Skeletal muscle satellite cell (primary cell): ENCODE measurements around the gene L3MBTL4.

ENCODE experiments used
- H3K27me3 ChIP-seq: 2 replicates; pipeline ENCODE4 v1.7.0; 2013; ENCODE audit warnings: low read length; ENCODE audit not compliant: control insufficient read depth, insufficient read depth
- H3K36me3 ChIP-seq: 2 replicates; pipeline ENCODE4 v1.7.0; 2013; ENCODE audit warnings: mild to moderate bottlenecking, control low read depth, low read length; ENCODE audit not compliant: insufficient read depth
- H3K4me1 ChIP-seq: 2 replicates; pipeline ENCODE4 v1.7.0; 2013; ENCODE audit warnings: low read length; ENCODE audit not compliant: control insufficient read depth, insufficient read depth
- H3K4me2 ChIP-seq: 2 replicates; pipeline ENCODE4 v1.7.0; 2013; ENCODE audit warnings: mild to moderate bottlenecking, low read length
- H3K4me3 ChIP-seq: 2 replicates; pipeline ENCODE4 v1.7.0; 2013; ENCODE audit warnings: low read length
- H3K9ac ChIP-seq: 2 replicates; pipeline ENCODE4 v1.7.0; 2013; ENCODE audit warnings: mild to moderate bottlenecking, low read depth, low read length, moderate library complexity
- H3K9me3 ChIP-seq: replicated peaks from 2 replicates; pipeline ENCODE4 v1.7.0; 2013; ENCODE audit warnings: mild to moderate bottlenecking, control low read depth, low read length

L3MBTL4 gene

DNA sequence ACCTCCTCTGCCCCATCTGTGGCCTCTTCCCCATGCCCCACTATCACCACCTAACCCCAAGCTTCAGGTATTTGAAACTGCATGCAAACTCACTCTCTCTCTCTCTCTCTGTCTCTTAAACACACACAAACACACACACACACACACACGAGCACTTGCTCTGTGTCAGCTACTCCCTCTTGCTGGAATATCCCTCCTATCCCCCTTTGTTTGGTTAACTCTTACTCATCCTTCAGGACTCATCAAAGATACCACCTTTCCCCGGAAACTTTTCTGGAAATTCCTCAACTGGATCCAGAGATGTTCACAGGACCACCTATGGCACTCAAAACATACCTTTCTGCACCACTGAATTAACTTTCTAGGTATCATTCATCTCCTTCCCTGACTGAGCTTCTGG, 296.6 kb downstream of the L3MBTL4 start:
- Histone ChIP-seq H3K4me2 (no peak overlapping the region), H3K4me3 (no peak overlapping the region), H3K27me3 (no peaks in the 10 kb centered on the region), H3K36me3 (no peaks in the 10 kb centered on the region), H3K4me1 (no peaks in the 10 kb centered on the region), H3K9me3 (no peaks in the 10 kb centered on the region), H3K9ac (no peak overlapping the region)

DNA sequence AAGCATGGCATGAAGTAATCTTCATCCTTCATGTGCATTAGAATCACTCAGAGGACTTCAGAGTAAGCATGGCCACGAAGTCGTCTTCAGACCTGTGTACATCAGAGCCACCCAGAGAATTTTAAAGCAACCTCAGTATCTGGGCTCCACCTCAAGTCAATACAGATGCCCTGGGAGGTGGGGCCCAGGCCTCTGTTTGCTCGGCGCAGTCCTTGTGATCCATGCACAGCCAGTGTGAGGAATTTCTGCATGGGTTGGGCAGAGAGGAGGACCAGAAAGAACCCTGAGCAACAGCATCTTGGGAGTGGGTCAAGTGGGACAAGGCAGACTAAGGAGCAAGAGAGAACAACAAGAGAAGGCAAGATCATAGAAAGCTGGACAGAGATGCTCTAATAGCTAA, 299.0 kb downstream of the L3MBTL4 start:
- Histone ChIP-seq H3K27me3 (no peaks in the 10 kb centered on the region), H3K4me1 (no peaks in the 10 kb centered on the region), H3K9me3 (no peaks in the 10 kb centered on the region), H3K9ac (no peak overlapping the region), H3K4me3 (no peak overlapping the region), H3K4me2 (no peak overlapping the region), H3K36me3 (no peaks in the 10 kb centered on the region)

DNA sequence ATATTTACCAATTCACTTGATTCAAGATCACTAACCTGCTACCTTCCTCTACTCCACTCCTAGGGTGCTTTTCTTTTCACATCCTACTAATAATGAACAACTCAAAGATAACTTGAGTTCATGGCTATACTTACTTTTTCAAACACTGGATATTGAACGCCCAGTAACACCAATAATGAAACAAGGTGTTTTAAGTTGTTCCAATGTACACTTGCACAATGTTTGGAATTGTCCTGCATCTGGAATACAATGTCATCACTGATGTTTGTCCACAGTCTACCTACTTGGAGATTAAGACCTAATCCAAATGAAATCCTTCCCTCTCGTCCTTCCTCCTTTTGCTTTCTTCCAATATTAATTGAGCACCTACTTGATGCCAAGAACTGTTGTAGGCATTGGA, 301.1 kb downstream of the L3MBTL4 start:
- Histone ChIP-seq H3K9ac (no peak overlapping the region), H3K4me2 (no peak overlapping the region), H3K4me3 (no peak overlapping the region), H3K36me3 (no peaks in the 10 kb centered on the region), H3K4me1 (no peaks in the 10 kb centered on the region), H3K27me3 (no peaks in the 10 kb centered on the region), H3K9me3 (no peaks in the 10 kb centered on the region)

DNA sequence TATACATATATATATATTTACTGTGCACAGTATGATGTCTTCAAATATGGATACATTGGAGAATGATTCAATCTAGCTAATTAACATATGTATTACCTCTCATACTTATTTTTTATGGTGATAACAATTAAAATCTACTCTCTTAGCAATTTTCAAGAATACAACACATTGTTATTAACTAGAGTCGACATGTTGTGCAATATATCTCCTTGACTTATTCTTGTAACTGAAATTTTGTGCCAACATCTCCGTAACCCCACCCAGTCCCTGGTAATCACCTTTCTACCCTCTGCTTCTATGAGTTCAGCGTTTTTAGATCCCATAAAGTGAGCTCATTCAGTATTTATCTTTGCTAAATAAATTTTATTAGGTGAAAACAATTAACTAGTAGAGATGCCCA, 303.0 kb downstream of the L3MBTL4 start:
- Histone ChIP-seq H3K4me3 (no peak overlapping the region), H3K9me3 (no peaks in the 10 kb centered on the region), H3K9ac (no peak overlapping the region), H3K36me3 (no peaks in the 10 kb centered on the region), H3K4me1 (no peaks in the 10 kb centered on the region), H3K4me2 (no peak overlapping the region), H3K27me3 (peaks cover 5% of the 10 kb centered on the region)

DNA sequence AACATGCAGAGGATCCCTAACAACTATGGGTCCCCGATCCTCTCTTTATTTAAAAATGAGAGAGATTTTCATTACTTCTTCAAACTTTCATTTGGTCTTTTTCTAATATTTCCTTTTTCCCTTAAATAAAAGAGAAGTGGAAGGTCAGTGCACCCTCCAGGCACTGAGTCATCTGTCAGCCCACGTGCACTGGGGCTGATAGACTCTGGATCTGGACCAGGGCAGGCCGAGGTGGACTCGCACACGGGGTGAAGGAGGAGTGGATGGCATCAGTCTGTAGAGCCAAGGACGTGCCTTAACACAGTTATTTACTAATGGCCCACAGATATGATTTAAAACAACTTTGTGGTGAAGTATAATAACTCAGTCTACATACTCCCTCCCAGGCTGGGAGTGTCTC, 305.0 kb downstream of the L3MBTL4 start:
- Histone ChIP-seq H3K9me3 (no peaks in the 10 kb centered on the region), H3K36me3 (no peaks in the 10 kb centered on the region), H3K4me3 (no peak overlapping the region), H3K4me1 (no peaks in the 10 kb centered on the region), H3K27me3 (peaks cover 5% of the 10 kb centered on the region), H3K9ac (no peak overlapping the region), H3K4me2 (no peak overlapping the region)

DNA sequence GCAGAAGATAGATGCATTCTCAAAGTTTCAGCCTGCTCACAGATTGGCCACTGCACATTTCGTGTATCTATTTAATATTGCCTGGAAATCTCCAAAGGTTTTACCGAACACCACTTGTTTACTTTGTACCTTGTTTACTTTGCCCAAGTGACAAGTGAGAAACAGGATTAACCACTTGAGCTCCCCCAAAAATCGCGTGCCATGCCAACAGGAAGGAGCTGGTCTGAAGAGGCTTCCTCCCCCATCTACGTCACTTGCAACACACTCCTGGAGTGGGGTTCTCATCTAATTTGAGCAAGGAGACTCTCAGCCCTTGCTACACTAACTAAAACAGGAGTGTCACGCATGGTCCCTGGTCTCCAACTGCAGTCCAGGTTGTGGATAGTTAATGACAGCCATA, 306.9 kb downstream of the L3MBTL4 start:
- no peaks in the 10 kb centered on the region for H3K36me3 ChIP-seq
- no peak overlapping the region for H3K4me3 ChIP-seq
- H3K4me2 ChIP-seq = no peak overlapping the region
- no peaks in the 10 kb centered on the region for H3K9me3 ChIP-seq
- H3K4me1 ChIP-seq = no peaks in the 10 kb centered on the region
- H3K27me3 ChIP-seq = peaks cover 5% of the 10 kb centered on the region
- no peak overlapping the region for H3K9ac ChIP-seq

DNA sequence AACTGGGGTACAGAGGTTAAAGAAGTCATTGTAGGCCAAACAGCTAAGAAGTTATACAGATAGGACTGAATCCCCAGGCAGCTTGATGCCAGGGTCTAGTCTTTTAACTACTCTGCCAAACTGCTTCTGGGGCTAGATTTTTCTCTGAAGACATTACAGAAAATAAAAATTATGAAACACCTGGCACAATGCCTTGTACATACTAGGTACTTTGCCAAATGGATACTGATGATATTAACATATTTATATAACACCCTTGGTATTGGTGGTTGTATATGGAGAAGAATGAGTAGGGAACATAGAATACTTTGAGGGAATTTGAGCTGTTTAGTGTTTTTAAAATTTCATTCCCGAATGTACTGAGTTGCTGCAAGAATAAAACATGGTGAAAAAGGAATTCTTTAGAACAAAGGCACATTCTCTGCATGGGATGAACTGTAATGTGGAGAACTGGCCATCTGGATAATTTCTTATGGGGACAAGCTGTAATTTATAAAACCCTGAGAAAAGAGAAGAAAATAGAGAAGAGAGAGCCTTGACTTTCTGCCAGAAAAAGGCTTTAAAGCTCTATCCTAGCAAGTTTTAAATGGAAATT, 308.5 kb downstream of the L3MBTL4 start:
- H3K36me3 ChIP-seq = no peaks in the 10 kb centered on the region
- H3K9me3 ChIP-seq = no peaks in the 10 kb centered on the region
- no peak overlapping the region for H3K9ac ChIP-seq
- no peaks in the 10 kb centered on the region for H3K4me1 ChIP-seq
- no peak overlapping the region for H3K4me2 ChIP-seq
- peaks cover 5% of the 10 kb centered on the region for H3K27me3 ChIP-seq
- no peak overlapping the region for H3K4me3 ChIP-seq

DNA sequence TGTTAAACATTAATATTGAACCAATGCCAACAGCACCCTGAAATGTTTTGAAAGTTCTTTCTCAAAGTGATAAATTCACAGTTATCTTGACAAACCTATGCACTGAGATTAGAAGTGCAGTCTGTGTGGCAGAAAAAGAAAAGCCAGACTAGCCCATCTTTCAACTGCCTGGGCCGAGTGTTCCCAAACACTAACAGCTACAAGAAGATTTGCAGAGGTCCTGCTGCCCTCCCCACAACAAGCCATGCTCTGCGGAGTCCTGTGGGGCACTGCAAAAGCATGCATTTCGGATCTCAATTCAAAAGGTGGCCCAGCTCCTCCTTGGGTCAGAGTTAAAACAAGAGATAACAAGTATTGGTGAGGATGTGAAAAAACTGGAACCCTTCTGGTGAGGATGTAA, 311.0 kb downstream of the L3MBTL4 start:
- Histone ChIP-seq H3K27me3 (peaks cover 5% of the 10 kb centered on the region), H3K36me3 (no peaks in the 10 kb centered on the region), H3K9me3 (no peaks in the 10 kb centered on the region), H3K4me2 (no peak overlapping the region), H3K9ac (no peak overlapping the region), H3K4me1 (no peaks in the 10 kb centered on the region), H3K4me3 (no peak overlapping the region)

DNA sequence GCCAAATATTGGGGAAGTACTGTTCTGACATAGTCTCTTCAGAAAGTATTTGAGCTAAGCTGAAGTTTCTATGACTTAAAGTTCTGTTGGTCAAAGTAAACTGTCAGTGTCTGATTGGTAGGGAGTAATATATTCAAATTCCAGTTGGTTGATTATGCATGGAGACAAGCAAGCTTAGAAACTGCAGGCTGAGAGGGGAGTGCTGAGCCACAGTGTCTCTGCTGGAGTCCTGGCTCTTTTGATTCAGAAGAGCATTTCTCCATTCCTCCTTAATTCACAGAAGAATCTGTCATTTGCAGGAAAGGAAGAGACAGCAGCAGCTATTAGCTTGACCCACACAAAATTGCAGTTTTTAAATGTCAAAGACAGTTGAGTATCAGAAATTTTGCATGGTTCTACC, 318.0 kb downstream of the L3MBTL4 start:
- Histone ChIP-seq H3K9me3 (no peaks in the 10 kb centered on the region), H3K4me3 (no peak overlapping the region), H3K36me3 (no peaks in the 10 kb centered on the region), H3K4me1 (no peaks in the 10 kb centered on the region), H3K4me2 (no peak overlapping the region), H3K9ac (no peak overlapping the region), H3K27me3 (no peaks in the 10 kb centered on the region)

DNA sequence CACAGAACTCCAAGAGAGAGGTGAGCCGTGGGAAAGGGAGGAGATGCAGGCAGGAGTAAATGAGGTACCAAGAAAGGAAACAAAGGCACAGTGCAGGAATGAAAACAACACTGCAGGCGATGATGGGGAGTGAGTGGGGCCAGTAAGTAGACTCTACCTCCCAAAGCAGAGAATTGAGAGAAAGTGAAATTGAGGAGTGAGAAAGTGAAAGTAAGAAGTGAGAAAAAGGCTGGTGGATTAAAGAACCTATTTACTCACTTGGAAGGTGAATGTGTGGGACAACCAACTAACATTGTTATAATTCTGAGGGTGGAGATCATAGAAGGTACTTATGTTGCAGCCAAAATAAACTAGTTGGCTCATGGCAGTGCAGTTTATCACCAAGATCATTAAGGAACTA, 326.3 kb downstream of the L3MBTL4 start:
- Histone ChIP-seq H3K4me1 (no peaks in the 10 kb centered on the region), H3K9ac (no peak overlapping the region), H3K4me2 (no peak overlapping the region), H3K4me3 (no peak overlapping the region), H3K9me3 (no peaks in the 10 kb centered on the region), H3K36me3 (no peaks in the 10 kb centered on the region), H3K27me3 (no peaks in the 10 kb centered on the region)

DNA sequence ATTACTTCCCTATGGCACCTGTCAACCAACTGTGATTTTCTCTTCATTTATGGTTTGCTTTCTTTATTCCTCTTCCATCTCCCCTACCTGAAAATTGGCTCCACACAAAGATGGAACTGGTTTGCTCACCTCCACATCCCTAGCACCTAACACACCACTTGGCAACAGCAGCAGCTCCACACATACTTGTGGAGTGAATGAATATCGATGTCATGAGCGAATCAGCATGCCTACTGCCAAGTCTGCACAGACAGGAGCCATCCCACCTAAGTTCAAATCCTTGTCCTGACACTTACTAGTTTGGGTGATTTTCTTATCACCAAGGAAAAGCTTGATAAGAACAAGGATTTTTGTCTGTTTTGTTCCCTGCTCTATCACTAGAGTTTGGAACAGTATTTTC, 328.0 kb downstream of the L3MBTL4 start:
- H3K9me3 ChIP-seq = no peaks in the 10 kb centered on the region
- H3K4me3 ChIP-seq = no peak overlapping the region
- no peak overlapping the region for H3K9ac ChIP-seq
- H3K27me3 ChIP-seq = no peaks in the 10 kb centered on the region
- H3K36me3 ChIP-seq = no peaks in the 10 kb centered on the region
- no peak overlapping the region for H3K4me2 ChIP-seq
- H3K4me1 ChIP-seq = no peaks in the 10 kb centered on the region

DNA sequence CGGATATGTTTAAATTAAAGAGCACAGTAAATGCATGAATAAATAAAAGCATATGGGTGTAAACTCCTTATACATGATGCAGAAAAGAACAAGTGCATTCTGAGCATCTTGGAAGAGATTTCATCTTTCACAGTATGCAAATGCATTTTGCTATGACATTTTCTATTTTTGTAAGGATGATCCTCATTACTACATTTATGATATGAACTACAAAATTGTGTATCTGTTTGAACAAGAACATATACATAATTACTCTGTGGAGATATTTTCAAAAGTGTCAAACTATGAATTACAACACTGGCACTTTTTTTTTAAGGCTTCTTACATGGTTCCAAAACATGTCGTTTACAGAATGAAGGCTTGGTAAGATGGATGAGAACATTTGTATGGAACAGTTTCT, 335.3 kb downstream of the L3MBTL4 start:
- Histone ChIP-seq H3K9ac (no peak overlapping the region), H3K4me1 (no peaks in the 10 kb centered on the region), H3K9me3 (no peaks in the 10 kb centered on the region), H3K4me2 (no peak overlapping the region), H3K27me3 (no peaks in the 10 kb centered on the region), H3K4me3 (no peak overlapping the region), H3K36me3 (no peaks in the 10 kb centered on the region)
